Fibroblast of gingiva (primary cell): ENCODE results near the gene VPS45.

Source experiments
- DNase-seq: peaks from one replicate; pipeline ENCODE4 v3.0.0-alpha.2; 2011; ENCODE audit warnings: low read depth

Gene VPS45

DNA sequence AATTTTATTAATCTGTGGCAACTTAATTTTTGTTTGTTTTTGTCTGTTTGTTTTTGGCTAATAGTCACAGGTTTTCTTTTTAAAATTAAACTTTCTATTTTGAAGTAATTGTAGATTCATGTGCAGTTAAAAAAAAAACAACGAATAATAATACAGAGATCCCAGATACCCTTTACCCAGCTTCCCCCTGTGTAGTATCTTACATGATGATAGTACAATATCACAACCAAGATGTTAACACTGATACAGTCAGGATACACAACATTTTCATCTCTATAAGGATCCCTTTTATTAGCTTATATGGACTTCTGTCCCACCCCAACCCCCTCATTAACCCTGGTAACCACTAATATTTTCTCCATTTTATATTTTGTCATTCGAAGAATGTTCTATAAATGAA is 5.9 kb downstream of the VPS45 start:
- DNase-seq: no peak

DNA sequence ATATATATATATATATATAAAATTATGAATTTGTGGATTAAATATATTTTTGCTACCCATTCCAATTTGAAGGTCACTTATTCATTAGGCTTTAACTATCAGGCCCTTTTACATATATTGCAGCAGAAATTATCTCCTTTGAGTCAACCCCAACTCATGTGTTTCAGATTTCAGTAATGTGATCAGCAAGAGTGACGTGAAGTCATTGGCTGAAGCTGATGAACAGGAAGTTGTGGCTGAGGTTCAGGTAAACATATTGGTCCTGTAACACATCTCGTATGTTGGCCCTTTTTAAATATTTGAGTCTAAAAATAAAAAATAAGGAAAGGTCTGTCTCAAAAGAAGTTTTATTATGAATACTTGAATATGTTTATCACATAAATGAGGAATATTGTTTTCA is 8.5 kb downstream of the VPS45 start:
- DNase-seq: no peak

DNA sequence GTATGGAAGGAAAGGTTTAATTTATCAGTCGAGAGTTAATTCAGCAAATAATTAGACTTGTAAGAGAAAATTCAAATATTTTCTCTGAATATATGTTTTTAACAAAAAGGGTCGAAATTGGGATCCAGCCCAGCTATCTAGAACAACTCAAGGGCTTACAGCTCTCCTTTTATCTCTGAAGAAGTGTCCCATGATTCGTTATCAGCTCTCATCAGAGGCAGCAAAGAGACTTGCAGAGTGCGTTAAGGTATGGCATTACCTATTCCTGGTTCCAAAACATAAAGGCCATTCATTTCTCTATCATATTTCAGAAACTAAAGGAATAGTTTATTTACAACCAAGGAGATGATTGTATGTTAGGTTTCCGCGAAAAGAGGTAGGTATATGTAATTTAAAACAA is 9.4 kb downstream of the VPS45 start:
- no peak for DNase-seq

DNA sequence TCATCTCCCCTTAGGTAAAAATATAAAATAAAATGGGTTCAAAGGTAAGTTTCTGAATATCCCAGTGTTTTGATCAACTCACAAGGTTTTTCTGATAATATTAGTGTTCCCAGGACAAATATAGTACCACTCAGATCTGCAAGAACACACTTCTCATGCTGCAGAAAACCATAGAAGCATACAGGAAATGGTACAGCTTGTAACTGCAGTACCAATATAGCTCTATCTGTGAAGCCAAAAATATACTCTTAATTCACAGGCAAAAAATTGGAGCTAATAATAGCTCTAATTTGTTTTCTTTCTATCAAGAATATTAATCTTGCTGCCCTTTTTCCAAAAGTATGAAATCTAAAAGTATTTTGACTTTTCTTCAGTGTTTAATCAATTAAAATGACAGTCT is 13.2 kb downstream of the VPS45 start:
- no peak for DNase-seq

DNA sequence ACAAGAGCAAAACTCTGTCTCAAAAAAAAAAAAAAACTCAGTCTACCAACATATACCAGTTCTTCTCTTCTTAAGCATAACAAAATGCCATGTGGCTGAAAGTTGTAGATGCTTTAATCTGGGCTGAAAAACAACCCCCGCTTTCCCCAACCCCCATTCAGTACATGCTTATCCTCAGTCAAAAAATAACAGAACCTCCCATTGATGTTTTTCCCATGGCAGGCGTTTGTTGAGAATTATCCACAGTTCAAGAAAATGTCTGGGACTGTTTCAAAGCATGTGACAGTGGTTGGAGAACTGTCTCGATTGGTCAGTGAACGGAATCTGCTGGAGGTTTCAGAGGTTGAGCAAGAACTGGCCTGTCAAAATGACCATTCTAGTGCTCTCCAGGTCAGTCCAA is 14.9 kb downstream of the VPS45 start:
- no peak for DNase-seq

DNA sequence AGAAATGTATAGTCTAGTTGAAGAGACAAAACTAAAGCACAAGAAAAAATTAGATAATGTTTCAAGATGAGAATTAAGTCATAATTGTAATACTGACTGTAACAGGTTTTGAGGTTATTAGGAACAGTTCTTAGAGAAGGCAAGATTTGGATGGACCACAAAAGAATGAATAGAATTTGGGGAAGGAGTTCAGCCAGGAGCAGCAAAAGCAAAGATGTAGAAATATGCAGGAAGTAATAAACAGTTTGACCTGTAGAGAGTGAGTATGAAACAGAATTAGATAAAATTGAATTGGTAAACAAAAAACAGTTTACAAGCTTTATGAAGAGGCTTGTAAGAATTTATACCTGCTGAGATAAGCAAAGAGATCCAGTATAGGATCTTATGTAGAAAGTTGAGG is 16.3 kb downstream of the VPS45 start:
- DNase-seq: no peak

DNA sequence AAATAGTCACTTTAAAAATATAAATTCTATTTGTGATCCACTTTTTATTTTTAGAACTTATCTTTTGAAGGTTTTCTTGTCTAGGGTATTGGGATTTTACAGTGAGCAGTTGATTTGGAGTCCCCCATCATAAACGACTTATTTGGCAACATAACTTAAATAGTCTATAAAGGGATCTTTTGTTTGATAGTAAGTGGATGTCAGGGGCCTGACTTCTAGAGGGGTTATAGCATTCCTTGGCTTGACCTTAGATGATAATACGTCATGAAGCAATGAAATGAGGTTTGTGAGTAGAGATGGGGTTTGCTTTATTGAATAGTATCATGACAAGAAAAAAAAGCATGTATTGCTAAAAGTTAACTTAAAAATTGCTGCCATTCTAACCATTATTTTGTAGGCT is 17.8 kb downstream of the VPS45 start:
- DNase-seq: no peak

DNA sequence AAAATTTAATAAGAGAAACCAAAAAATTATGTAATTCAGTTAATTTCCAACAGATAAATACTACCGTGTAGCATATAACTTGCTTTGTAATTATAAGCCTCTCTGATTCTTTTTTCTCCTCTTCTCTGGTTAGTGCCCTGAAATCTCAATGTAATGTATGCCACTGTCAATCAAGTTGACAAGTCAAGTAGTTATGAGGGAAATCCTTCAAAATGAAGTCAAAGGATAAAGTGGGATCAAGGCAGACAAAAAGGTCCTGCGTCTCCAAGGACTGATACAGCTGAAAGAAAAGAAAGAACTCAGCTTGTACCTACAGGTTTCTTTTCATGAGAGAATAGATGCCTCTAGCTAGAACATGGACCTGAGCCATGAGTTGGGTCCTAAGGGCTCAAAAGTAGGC is 19.8 kb downstream of the VPS45 start:
- DNase-seq: no peak

DNA sequence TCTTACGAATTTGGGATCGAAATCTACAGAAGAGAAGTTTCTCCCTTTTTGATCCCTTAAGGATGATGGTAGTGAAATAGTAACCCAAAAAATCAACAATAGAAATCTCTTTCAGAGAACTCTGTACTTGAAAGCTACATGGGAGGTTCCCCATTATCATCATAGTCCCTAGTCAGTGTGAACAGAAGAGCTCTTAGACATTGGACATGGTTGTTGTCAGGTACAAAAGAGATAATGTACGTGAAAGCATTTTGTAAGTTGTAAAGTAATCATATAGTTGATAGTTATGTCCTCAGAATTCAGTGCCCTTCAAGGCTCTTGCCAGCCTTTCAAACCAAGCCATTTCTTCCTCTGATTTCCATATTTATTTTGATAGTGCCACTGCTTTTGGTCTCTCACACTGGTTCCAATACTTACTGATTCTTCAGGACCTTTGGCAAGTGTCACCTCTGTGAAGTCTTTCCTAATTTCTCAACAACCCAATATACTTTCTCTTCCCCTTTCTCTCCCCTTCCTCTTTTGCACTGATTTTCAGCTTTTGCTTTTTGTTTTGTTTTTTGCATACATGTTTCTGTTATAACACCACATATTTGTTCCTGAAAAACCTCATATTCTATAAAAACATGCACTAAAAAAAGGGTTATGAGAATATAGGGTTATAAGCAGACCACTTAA is 22.4 kb downstream of the VPS45 start:
- DNase-seq: no peak

DNA sequence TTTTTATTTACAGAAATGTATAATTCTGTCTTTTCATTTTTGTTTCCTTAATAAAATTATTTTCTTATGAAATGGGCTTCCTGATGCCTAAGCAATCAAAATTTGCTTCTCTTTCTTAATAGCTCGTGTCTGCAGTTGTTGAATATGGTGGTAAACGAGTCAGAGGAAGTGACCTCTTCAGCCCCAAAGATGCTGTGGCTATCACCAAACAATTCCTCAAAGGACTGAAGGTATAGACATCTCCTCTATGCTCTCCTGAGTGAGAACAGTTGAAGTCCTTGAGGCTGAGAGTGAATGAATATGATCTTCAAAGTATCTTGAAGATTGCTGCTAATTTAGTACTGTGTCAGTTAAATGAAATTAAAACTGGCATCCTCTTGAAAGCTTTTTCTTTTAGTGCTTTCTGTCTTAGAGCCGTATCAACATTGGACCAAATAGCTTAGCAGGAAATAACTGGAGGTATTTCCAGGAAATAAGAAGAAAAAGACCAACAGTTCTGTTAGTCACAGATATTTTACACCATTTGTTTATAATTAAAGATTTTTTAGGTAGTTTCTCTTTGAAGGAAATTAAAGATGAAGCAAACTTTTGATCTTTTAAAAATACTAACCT is 24.7 kb downstream of the VPS45 start:
- no peak for DNase-seq

DNA sequence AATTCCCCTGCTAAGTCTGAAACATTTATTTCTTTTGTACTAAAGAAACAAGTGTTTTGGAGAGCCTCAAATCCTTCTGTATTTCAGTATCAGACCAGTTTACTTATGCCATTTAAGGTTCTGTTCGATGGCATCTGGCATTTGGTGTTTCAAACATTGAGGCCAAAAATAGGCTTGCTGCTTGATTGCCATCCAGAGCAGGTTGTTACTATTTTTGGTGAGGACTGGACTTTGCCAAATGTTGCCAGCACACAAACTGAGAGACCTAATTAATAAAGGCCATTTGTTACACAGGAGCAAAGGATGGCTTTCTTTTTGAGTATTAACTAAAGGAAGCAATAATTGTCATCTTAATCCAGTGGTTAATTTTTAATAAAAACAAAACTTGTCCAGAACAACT is 26.2 kb downstream of the VPS45 start:
- no peak for DNase-seq

DNA sequence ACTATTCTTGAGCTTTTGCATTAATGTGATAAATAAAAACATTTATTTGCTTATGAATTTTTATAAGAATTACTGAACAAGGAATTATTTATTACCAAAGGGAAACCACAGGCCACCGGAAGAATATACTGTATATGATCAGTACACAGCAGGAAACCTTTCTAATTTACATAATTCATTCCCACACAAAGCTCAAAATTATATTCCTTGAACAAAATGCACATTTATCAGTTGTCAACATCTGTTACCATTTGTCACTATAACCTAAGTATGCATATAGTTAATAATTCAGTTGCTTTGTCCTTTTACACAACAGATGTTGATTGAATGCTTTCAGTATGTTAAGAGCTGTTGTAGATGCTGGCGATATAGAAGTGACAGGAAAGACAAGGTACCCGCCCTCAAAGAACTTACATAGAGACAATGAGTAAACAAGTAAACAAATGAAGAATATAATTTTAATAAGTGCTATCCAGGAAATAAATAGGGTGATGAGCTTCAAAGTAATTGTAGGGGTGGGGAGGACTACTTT is 27.2 kb downstream of the VPS45 start:
- no peak for DNase-seq

DNA sequence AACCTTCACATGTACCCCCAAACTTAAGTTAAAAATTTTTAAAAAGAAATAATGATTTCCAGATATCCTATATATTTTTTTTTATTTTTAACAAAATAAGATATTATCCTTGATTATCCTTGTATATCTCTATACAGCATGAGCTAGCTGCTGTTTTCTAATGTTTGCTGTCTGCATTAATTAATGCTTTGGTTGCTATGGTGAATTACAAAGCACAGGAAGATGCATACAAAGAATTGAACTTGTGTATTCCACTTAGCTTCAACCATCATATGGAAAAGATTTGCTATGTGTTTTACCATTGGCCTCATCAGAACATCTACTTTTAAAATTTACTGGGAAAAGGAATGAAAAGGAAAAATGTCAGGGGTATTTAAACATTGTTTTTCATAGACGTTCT is 35.4 kb downstream of the VPS45 start:
- no peak for DNase-seq

DNA sequence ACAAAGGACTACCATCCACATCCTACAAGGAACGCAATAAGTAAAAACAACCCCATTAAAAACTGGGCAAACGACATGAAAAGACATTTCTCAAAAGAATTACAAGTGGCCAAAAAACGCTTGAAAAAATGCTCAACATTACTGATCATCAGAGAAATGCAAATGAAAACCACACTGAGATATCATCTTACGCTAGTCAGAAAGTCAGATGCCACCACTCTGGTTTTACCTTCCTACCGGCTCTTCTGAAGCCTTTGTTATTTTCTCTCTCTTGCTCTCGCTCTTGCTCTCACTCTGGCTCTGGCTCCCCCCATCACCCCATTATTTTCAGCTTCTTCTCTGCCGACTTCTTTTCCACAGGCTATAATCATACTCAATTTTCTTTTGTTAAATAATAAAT is 38.8 kb downstream of the VPS45 start:
- peak; percentile 48 for DNase-seq

DNA sequence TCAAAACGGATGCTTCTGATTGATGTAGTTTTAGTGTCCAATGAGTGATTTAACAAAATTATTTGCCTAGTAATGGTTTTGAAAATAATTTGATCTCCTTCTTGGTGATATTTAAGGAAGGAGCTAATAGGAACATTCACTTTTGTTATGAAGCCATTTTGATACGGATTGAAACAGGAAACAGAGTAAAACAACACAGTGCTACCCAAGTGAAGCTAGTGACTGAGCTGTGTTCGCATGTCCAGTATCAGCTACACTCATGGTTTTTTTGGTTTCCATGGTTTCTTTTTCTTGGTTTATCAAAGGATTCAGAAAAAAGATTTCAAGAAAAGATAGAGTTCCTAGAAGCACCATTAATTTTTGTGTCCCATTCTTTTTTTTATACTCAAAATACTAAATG is 42.0 kb downstream of the VPS45 start:
- DNase-seq: no peak

DNA sequence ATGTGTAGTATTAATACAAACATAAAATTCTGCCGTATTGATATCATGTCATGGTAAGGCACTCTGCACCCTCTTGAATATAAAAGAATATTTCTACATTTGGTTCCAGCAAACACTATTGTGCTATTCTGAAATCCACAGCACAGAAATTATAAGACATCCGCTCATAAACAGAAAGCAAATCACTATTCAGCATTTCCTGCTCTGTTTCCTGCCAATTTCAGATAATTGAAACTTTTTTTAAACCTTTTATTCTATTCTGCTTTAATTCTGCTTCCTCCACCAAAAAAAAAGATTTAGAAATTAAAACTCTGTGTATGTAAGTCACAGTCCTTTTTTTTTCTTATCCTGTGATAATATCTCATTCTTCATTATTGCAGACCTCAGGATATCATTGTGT is 42.5 kb downstream of the VPS45 start:
- DNase-seq: no peak

DNA sequence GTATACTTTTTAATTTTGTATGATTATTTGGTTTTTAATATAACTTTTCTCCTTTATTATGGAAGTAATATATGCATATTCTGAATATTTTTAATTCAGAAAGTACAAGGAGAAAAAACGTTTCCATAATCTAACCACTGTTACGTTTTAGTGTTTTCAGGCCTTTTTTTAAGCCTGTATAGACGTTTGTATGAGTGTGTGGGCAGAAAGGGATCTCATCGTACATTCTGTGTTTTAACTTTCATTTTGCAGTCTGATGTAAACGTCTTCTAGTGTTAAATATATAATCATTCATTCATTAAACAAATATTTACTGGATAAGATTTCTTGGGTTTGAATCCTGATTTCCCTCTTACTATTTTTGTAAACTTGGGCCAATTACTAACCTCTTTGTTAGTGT is 44.1 kb downstream of the VPS45 start:
- no peak for DNase-seq

DNA sequence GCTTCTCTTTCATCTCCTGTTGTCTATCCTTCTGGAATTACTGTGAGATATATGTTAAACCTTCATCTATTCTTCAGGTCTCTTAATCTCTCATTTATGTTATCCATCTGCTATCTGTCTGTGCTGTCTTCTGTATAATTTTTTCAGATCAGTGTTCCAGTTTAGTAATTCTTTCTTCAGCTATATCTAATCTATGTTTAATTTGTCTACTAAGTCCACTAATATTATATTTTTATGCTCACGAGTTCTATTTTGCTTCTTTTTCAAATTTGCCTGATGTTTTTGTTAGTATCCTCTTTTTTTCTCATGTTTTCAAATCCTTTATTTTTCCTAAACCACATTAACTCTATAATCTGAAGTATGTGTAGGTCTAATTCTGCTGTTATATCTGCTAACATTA is 47.5 kb downstream of the VPS45 start:
- no peak for DNase-seq

DNA sequence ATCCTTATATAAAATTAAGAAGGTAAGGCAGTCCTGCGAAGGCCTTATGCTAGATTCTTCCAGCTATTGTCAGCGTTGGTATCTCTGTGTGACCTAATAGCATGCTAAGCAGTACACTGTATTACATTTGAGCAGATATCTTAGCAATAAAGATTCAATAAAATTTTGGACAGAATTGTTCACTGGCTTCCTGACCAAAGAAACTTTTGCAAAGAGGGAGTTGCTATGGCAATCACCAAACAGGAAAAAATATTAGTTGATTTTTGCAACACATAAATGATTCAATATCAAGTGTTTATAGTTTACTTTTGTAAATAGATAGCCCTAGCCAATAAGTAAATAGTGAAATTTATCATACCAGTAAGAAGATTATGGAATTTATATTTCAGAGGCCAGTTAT is 51.1 kb downstream of the VPS45 start:
- DNase-seq: no peak

DNA sequence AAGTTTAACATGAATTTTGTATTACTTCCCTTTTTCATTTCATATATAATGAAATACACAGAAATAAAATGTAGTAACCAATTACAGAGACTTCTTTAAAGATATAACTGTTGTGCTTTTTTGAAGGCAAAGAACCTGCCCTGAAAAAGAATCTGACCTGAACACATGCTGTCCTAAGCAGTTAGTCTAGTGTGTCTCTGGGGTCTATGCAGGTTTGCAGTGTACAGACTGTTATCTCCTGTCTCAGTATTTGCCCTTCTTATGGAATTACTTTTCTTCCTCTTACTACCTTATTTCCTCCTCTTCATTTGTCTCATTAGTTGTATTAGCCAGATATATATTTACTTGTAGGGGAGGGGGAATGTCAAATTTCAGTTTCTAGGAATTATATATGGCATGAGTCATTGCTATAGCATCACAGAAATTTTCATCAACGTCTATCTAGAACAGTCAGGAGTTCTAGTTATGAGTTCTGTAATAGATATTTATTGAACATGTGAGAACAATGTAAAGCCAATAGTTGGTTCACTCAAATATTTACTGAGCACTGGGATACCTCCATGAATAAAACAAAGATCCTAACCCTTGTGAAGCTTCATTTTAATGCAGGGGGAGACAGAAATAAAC is 53.8 kb downstream of the VPS45 start:
- no peak for DNase-seq

DNA sequence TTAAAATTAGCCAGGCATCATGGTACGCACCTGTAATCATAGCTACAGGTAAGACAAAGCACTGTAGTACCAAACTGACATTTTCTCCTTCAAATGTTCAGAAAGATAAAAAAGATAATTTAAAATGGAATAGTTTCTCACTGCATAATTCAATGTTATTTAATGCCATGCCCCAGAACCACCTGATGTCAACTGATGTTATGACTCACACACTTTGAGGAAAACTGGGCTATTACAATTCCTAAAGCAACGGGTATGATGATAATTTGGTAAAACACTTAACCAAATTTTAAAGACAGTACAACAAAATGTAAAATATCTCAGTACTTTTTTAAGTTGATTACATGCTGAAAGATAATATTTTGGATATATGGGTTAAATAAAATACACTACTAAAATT is 59.2 kb downstream of the VPS45 start:
- no peak for DNase-seq

DNA sequence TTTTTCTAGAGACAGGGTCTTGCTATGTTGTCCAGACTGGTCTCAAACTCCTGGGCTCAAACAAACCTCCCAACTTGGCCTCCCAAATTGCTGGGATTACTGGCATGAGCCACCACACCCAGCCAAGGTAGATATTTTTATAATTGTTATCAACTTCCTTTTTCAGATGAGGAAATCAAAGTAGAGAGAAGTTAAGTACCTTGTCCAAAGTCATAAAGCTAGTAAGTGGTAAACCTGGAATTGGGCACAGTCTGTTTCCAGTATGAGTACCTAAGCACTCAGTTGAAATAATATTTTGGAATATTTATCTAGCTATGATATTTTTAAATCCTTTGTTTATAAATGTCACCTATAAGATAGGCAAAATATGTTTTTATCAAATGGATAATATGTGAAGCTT is 59.9 kb downstream of the VPS45 start:
- DNase-seq: no peak

DNA sequence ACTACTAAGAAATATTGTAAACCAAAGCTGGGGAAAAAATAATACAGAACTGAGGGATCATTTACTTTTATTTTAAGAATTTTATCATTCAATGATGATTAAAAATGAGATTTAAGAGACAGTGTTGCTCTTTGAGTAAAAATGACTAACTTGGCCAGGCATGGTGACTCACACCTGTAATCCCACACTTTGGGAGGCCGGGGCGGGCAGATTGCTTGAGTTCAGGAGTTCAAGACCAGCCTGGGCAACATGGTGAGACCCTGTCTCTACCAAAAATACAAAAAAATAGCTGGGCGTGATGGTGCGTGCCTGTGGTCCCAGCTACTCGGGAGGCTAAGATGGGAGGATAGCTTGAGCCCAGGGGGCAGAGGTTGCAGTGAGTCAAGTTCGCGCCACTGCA is 60.3 kb downstream of the VPS45 start:
- no peak for DNase-seq

DNA sequence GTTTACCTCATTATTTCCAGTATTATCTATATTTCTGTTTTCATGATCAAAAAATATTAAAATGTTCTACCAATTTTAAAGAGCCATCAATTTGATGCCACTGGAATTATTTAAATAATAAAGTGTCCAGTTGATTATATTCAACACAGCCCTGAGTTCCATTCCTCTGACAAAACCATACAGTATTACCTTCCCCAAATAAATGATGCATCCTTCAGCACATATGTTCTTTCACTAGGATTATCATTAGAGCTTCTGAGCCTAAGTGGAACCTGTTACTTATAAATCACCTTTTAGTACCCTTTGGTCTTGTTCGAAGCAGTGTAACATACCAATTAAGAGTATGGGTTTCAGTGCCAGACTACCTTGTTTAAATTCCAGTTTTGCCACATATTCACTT is 64.8 kb downstream of the VPS45 start:
- no peak for DNase-seq
